Epithelial cell of proximal tubule (primary cell): ENCODE data around the gene DNAJA2. TPM values are rescaled to one million over a fixed set of nuclear protein-coding genes. Genes with fewer than 3 reads are reported as not detected.

Source experiments
- DNase-seq: peaks from one replicate; pipeline ENCODE4 v3.0.0-alpha.2; 2011; ENCODE audit warnings: low read depth
- H3K4me3 ChIP-seq: 2 replicates; pipeline ENCODE4 v1.5.1; 2011; ENCODE audit warnings: low read depth, mild to moderate bottlenecking, low read length
- total RNA-seq: library from RNA; depleted of rRNA; stranded (reverse); fragments of >200 nt; gene quantifications from 2 replicates; pipeline ENCODE4 v1.2.3, GENCODE V29; 2015
- TF ChIP-seq, protein P1 (sequence below): conservative IDR thresholded peaks from 2 replicates; pipeline ENCODE4 v1.5.1; 2012; ENCODE audit warnings: low read depth, mild to moderate bottlenecking, low read length

The DNAJA2 gene
- total RNA-seq, 1 donor from 2014 or later, result 49.8 TPM

DNA sequence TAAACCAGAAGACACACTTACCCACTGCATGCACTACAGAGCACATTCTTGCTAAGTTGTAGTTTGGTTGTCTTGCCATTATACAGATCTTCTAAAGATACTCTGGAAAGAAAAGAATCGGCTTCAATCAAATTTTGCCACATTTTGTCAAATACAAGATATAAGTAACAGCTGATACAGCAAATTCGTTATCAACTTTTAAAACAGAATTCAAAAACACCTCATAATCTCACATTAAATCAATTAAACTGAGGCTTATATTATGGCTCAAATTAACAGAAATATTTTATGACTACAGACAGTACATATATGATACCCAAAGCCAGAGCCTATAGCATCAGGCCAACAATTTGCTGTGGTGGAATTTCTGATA lies 5.4 kb downstream of the DNAJA2 start:
- DNase-seq, result no peak
- no peak overlapping the region for H3K4me3 ChIP-seq
- TF ChIP-seq, protein P1, sequence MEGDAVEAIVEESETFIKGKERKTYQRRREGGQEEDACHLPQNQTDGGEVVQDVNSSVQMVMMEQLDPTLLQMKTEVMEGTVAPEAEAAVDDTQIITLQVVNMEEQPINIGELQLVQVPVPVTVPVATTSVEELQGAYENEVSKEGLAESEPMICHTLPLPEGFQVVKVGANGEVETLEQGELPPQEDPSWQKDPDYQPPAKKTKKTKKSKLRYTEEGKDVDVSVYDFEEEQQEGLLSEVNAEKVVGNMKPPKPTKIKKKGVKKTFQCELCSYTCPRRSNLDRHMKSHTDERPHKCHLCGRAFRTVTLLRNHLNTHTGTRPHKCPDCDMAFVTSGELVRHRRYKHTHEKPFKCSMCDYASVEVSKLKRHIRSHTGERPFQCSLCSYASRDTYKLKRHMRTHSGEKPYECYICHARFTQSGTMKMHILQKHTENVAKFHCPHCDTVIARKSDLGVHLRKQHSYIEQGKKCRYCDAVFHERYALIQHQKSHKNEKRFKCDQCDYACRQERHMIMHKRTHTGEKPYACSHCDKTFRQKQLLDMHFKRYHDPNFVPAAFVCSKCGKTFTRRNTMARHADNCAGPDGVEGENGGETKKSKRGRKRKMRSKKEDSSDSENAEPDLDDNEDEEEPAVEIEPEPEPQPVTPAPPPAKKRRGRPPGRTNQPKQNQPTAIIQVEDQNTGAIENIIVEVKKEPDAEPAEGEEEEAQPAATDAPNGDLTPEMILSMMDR, result no peak

DNA sequence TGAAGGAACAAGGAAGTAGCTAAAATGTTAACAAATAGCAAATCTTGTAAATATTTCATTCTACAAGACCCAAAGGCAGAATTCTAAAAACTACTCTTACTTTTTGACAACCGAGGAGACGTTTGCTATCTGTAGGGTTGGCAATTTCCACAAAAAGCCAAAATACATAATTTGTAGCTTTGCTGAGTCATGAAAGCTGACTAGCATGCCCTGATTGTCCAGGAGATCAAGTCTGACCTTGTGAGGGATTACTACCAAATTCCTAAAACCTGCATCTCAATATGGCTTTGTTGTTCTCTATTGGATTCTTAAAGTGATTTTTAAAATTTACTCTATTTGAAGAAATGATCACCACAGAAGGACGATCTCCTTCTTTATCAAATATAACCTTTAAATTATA lies 10.8 kb downstream of the DNAJA2 start:
- TF ChIP-seq, protein P1, result no peak
- DNase-seq, result no peak
- no peak overlapping the region for H3K4me3 ChIP-seq

DNA sequence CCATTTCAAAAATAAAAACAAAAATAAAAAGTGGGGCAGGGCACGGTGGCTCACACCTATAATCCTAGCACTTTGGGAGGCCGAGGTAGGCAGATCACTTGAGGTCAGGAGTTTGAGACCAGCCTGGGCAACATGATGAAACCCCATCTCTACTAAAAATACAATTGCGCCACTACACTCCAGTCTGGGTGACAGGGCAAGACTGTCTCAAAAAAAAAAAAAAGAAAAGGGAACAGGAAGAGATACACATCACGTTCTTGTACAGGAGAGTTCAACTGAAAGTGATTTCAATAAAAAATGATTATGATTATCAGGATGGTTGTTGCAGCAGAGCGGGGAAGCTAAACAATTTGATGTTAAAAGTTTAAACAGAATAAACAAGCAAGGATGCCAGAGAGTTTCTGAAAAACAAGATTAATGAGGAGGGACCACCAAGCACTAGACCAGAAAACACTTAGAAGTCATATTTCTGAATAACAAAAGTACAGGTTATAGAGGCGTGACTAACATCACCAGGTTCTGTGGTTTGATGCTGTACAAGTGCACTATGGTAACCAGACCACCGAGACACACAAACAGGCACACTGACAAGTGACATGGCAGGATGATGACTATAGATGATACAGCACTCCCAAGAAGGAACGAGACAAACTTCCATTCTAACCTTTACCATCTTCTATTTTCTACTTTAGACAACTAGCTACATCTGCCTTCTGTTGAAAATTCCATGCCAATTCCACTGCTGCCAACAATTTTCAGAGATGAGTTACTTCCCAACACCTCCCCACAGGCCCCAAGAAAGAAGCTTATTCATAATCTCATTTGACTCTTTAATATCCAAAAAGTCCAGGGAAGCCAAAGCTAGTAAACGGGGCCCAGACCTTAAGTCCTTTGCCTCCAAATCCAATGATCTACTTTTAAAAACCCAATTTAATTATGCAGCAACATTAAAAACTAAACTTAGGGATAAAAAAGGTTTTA lies 11.8 kb downstream of the DNAJA2 start:
- TF ChIP-seq, protein P1, result no peak
- DNase-seq, result no peak
- H3K4me3 ChIP-seq, result no peak overlapping the region

DNA sequence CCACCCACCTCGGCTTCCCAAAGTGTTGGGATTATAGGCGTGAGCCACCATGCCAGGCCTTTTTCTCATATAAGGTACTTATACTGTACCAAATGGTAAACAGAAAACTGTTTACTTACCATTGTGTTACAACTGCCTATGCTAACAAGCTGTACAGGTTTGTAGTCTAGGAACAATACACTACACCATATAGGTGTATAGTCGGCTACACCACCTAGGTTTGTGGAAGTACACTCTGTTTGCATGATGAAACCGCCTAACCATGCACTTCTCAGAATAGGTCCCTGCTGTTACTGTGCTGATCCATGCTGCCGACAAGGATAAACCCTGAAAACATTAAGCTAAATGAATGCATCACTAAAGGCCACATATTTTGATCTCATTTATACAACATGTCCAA lies 18.9 kb downstream of the DNAJA2 start:
- TF ChIP-seq, protein P1, result no peak
- no peak for DNase-seq
- no peak overlapping the region for H3K4me3 ChIP-seq

DNA sequence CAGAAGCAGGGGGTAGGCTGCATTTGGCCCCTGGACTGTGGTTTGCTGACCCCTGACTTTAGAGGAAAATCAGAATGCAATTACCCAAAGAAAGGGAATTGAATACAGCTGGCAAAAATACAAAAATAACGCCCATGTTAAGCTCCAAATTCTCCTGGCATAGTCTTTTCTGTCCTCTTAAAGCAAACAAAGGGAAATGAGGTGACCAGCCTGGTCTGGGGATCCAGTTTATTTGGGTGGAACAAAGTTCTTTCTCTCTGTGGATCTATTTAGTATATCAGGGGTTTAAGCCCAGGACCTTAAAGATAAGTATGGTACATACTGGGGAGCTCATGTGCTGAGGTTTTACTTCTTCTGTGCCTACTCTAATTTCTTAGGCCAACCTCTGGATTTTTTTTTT lies 23.5 kb downstream of the DNAJA2 start:
- no peak for DNase-seq
- no peak overlapping the region for H3K4me3 ChIP-seq
- TF ChIP-seq, protein P1, result no peak

DNA sequence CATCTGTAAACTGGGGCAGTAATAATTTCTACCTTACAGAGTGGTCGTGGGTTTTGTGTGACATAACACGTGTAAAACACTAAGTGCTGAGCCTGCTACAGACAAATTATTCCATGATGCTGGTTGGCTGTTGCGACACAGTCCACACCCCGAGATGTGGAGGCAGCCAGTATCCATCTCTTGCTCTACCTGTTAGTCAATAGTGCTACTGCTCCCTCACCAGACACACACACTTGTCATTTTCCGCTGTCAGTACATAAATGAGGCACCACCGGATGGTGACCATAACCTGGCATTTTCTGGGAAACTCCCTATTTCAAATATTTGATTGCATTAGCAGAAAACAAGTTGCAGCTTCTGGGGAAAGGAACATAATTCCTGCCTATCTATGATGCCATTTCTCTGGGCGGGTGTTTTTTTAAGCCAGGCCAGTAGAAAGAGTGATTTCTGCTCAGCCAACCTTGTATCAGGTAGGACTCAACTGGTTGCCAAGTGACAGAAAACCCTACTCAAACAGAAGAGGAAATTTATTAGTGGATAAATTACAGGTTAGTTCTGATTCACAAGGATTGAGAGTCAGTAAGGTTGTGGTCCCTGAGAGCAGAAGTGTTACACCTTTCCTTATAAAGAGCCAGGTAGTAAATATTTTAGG lies 24.1 kb downstream of the DNAJA2 start:
- DNase-seq, result no peak
- TF ChIP-seq, protein P1, result no peak
- no peak overlapping the region for H3K4me3 ChIP-seq
